HG02970 (cell line): ENCODE measurements around the gene SEMA6C.
"Not testable (repeated sequence)": the region's sequence is repeated elsewhere in the genome, so short reads cannot be mapped to it uniquely, and the experiment has no call there.

Experiments
- ATAC-seq: cut with Tn5 transposase; IDR thresholded peaks from one replicate; pipeline ENCODE4 v1.9.1; 2021; ENCODE audit warnings: mild to moderate bottlenecking, moderate library complexity, moderate number of reproducible peaks; ENCODE audit not compliant: unreplicated experiment, low FRiP score

Gene SEMA6C, protein sequence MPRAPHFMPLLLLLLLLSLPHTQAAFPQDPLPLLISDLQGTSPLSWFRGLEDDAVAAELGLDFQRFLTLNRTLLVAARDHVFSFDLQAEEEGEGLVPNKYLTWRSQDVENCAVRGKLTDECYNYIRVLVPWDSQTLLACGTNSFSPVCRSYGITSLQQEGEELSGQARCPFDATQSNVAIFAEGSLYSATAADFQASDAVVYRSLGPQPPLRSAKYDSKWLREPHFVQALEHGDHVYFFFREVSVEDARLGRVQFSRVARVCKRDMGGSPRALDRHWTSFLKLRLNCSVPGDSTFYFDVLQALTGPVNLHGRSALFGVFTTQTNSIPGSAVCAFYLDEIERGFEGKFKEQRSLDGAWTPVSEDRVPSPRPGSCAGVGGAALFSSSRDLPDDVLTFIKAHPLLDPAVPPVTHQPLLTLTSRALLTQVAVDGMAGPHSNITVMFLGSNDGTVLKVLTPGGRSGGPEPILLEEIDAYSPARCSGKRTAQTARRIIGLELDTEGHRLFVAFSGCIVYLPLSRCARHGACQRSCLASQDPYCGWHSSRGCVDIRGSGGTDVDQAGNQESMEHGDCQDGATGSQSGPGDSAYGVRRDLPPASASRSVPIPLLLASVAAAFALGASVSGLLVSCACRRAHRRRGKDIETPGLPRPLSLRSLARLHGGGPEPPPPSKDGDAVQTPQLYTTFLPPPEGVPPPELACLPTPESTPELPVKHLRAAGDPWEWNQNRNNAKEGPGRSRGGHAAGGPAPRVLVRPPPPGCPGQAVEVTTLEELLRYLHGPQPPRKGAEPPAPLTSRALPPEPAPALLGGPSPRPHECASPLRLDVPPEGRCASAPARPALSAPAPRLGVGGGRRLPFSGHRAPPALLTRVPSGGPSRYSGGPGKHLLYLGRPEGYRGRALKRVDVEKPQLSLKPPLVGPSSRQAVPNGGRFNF

DNA sequence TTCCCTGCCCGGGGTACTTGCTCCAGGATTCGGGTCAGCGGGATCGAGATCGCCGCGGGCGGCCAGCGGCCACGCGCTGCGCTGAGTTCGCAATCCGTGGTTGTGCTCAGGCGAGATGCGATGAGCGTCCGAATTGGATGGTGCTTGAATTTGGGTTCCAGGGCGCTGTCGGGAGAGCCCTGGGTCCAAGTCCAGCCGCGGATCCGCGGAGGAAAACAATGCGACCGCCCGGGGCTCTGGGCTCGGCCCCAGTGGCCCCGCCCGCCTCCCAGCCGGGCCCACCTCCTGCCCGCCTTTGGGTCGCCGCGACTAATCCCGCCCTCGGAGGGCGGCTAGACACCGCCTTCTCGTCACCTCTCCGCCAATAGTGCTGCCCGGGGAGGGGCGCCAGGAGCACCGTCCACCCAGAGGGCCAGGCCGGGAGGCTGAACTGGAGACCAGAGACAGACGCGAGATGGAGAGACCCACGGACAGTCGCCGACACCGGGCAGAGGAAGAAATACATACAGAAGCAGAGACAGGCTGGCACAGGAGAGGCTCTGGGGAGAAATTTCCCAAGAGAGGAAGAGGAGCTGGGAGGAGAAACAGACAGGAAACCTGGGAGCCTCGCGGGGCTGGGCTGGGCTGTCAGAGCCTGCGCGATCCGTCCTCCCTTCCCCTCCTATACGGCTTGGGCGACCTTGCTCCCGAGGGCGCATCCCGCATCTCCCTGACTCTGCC, at the start of gene SEMA6C:
Gene SEMA6C (minus strand): TSS at position 220 of the 720 bp plus-strand sequence. CDS start 4,010 bp downstream, outside the sequence.
- peak; percentile 86 for ATAC-seq

GRCh38 chr1:151194894-151195594, 48.6 kb upstream of the SEMA6C start:
- ATAC-seq, result not testable (repeated sequence)

DNA sequence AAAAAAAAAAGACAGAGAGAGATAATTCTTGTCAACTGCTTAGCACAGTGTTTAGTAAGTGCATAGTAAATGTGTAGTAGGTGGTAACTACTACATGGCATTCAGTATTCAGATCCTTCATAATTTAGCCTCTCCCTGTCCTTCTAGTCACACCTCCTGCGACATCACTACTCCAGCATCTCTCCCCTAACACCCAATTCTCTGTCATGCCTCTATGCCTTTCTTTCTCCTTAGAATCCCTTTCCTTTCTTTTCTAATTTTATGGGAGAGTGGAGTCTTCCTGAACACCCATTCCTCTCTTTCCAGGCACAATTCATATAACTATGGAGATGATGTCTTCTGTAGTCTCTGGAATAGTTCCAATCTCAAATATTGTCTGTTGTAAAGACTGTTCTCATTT, 47.4 kb upstream of the SEMA6C start:
- no peak for ATAC-seq

GRCh38 chr1:151193304-151193703, 46.9 kb upstream of the SEMA6C start:
- no peak for ATAC-seq

GRCh38 chr1:151192047-151192446, 45.6 kb upstream of the SEMA6C start:
- no peak for ATAC-seq

GRCh38 chr1:151189637-151190445, 43.4 kb upstream of the SEMA6C start, which contains the start of gene VPS72:
VPS72 (minus strand) TSS chr1:151190197; CDS start chr1:151190121, 76 bp downstream.
- peak; percentile 80 for ATAC-seq

DNA sequence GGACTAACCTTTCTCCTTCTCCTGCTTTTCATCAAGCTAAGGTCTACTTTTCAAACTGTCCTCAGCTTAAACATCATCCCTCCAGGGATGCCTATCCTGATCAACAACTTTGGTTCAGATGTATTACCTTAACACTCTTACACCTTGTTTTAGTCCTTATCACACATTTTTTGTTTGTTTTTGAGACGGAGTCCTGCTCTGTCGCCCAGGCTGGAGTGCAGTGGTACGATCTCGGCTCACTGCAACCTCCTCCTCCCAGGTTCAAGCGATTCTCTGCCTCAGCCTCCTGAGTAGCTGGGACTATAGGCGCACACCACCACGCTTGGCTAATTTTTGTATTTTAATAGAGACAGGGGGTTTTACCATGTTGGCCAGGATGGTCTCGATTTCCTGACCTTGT, 42.2 kb upstream of the SEMA6C start:
- not testable (repeated sequence) for ATAC-seq

DNA sequence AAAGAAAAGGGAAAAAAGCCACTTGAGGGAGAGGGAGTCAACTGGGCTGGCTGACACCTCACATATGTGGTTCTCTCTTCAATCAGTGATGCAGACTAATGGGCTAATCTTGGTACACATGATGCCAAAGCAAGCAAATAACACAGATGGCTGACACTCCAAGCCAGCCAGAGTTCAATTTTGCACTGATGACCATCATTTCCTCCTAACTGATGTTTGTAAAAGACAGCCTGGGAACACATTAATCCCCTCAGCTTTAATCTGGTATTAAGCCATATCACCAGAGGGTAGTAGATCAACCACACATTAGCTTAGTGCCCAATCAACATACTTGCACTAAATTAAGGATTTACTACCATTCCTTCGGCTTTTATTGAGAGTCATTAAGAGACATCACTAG, 40.8 kb upstream of the SEMA6C start:
- no peak for ATAC-seq

DNA sequence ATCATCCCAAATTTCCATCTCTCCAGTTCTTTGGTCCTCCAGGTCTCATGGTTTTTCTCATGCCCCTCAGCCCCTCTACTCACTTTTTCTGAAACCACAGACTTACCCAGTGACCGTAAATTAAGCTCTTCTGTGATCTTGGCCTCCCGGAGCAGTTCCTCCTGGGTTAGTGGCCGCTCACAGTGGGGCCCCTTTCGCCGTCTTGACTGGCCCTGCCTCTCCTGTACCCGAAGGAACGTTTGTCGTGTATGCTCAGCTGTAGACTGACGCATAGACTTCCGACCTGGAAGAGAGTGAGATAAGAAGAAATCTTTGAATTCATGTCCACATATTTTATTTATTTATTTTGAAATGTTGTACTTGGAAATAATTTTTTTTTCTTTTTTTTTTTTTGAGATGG, 37.8 kb upstream of the SEMA6C start:
- ATAC-seq, result no peak

DNA sequence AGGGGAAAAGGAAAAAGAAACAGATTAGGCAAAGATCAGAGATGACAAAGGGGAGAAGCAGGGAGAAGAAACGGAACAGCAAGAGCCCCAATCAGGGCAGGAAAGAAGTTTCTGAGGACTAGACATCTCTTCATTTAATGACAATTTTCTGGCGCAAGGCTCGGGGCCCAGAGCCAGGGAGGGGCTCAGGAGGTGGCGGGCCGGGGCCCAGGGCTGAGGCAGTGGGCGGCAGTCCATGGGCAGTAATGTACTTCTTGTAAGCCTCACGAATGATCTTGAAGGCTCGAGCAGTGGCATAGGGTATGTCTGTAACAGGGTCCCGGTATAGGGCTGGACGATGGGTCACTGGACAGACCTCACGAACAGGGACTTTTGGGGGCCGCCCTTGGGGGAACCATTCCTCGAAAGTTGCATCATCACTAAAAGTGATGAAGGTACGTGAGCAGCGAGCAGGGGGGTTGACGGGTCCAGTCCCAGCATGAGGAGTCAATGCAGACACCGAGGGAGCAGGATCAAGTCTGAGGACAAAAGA, 30.1 kb upstream of the SEMA6C start:
- ATAC-seq, result no peak

DNA sequence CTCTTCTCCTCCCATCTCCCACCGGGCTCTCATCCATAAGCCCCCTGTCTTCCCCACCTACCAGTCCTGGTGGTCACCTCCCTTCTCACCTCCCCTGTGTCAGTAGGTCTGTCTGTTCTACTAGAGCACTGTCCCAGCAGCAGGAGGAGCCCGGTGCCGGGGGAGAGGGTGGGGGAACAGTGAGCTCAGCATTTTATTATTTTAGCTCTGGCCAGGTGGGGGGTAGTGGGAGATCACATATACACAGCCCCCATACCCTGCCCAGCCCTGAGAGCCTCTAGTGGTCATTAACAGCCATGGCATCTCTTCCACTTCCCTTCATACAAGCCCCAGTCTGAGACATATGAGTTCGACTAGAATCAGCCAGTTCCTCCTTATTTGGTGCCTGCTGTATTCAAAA, 29.4 kb upstream of the SEMA6C start, which contains the start of gene TMOD4:
Gene TMOD4 (minus strand): TSS at position 119 of the 400 bp plus-strand sequence. CDS start 1,106 bp downstream, outside the sequence.
- no peak for ATAC-seq

GRCh38 chr1:151175041-151175741, 28.8 kb upstream of the SEMA6C start:
- no peak for ATAC-seq

DNA sequence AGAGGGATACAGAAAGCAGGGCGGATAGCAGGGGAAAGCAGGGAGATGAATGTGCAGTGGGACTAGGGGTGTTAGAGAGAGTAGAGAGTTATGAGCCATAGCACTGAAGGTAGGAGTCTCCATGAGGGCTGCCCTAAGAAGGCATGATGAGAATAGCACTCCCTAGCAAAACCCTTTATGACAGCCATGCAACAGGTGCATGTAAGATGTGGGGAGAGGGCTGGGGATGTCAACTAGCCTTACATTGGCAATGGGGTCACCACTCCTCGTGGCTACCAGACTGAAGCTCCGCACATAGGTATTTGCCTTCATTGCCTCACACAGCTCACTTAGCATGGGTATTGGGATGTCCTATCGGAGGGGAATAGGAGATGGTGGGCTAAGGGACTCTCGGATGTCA, 24.8 kb upstream of the SEMA6C start:
- no peak for ATAC-seq

DNA sequence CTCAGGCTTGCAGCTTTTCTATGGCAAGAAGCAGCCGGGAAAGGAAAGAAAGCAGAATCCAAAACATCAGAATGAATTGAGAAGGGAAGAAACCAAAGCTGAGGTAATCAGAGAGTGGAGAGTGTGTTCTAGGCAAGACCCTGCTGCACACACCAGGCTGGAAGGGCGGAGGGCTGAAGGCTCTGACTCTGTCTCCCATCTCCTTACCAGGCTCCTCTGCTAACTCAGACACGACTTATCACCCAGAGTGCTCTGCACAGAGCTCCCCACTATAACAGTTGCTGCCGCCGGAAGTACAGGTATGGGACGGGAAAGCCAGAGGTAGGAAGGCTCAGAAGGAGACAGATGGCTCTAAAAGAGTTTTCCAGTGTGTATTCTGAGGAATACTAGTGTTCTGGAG, 20.7 kb upstream of the SEMA6C start:
- ATAC-seq, result no peak

DNA sequence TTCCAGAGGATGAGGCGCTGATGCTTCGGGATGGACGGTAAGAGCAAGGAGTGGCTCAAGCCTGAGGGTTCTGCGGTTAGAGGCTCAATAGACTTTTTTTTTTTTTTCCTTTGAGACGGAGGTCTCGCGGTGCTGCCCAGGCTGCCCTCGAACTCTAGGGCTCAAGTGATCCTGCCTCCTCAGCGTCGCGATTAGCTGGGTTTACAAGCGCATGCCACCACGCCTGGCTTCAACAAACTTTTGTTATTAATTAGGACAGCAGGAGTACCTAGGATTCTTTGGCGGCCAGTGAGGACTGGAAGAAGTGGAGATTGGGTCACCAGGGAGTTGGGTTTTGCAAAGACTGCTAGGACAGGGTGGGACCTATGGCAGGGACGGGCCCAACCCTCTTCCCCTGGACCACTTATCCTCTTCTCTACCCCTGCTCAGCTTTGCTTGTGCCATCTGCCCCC, 20.1 kb upstream of the SEMA6C start:
- ATAC-seq, result no peak

GRCh38 chr1:151165738-151166504, 19.5 kb upstream of the SEMA6C start, which contains the start of the genes LYSMD1 and SCNM1:
LYSMD1 (minus strand) TSS chr1:151165902; CDS start chr1:151165258, 644 bp downstream.
SCNM1 (plus strand) TSS chr1:151166144; CDS start chr1:151166153, 9 bp downstream.
- peak; percentile 88 for ATAC-seq

GRCh38 chr1:151165281-151165737, 18.9 kb upstream of the SEMA6C start:
- ATAC-seq, result no peak
